ENCODE results near the gene ATXN7L3B. TPM values are rescaled to one million over a fixed set of nuclear protein-coding genes. Genes with fewer than 3 reads are reported as not detected.

The ATXN7L3B gene
- total and polyA plus RNA-seq, 9 of the 15 experiments (the other 6 are each of a cell fraction or from before 2014, with no cell fraction given) = 10.3 to 40.5 (median 31.0) TPM

DNA sequence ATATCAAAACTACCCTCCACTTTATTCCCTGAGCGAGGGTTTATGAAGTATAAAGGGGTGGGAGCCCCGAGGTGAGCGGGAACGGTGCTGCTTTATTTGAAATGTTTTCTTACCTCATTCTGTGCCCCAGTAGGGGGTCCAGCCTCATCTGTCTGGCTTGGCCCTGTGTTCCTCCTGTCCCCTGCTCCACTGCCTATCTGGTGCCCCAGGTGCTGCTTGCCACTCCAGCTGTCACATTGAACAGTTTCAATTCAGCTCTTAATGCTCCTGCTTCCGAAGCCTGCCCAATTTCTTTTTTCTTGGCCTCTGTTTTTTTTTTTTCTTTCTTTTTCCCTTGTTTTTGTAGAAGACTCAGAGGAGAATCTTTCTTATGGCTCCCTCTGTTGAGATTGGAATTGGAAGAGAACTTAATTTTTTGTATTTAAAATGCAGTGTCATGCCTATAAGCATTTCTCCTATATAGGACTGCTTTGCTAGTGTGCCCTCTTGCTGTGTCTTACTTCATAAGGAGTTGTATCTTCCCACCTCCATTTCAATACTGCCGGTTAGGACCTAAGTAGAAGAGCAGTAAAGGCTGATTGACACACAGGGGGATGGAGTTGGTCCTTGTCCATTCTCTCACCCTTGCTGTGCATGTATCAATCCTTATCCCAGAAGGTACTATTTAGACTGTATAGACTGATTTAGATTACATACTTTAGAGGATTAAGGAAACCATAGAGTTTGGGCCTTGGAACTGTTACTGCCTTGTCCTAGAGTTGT lies 2.3 kb downstream of the ATXN7L3B start (continued):
- peak; percentile 70 for TF ChIP-seq PKNOX1 (IDR thresholded peaks at IDR 0.05)

DNA sequence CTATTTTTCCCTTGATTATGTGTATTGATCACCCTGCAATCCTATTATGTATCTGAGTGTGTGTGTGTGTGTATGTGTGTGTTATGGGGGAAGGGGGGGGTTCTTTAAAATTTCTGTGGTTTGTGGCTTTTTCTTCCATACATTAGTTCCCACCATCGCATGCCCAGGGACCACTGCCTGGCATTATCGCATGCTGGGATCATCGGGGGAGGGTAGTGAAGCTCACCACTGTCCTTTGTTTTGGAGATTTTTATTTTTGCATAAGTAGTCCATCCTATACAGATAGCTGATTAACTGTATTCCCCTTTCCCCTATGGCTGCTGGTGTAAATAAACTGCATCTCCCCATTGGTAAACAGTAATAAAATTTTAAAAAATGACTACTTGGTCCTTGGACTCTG lies 3.4 kb downstream of the ATXN7L3B start:
- TF ChIP-seq ZNF830 (CRISPR knock-in tag; IDR thresholded peaks at IDR 0.05) (no peak), SMAD2 (IDR thresholded peaks at IDR 0.05; ENCODE audit: low read depth, low read length) (no peak), FOXP1 (CRISPR knock-in tag; IDR thresholded peaks at IDR 0.05) (no peak), SUPT5H (IDR thresholded peaks at IDR 0.05) (0 out of 2 replicates have a peak, but pooled peaks have one; percentile 28), ZNF384 (IDR thresholded peaks at IDR 0.05; ENCODE audit: low read depth, low read length) (no peak)
- DNase-seq (ENCODE audit: extremely low read depth in 1 of 4, low spot score in 3 of 4) (peak in 1 of 4 experiments; percentile 10), ATAC-seq (no peak), FAIRE-seq (no peak)
- Histone ChIP-seq H3K36me3 (ENCODE audit: control insufficient read depth, insufficient read depth, low read length) (peaks cover 43% of the 10 kb centered on the region), H3K27ac (ENCODE audit: extremely low read depth, low read depth, low read length) (no peak overlapping the region), H2AFZ (ENCODE audit: low read depth, low read length) (no peak overlapping the region), H3K9me1 (ENCODE audit: control insufficient read depth, insufficient read depth, low read length) (no peaks in the 10 kb centered on the region), H3K27me3 (ENCODE audit: control insufficient read depth in 2 of 2, insufficient read depth in 2 of 2, low read length in 2 of 2) (no peaks in the 10 kb centered on the region), H3K4me2 (ENCODE audit: insufficient read depth, low read length) (peak overlapping the region; percentile 93), H3K9ac (ENCODE audit: insufficient read depth in 1 of 2, low read depth in 2 of 2, low read length in 2 of 2) (no peak overlapping the region), H3K4me1 (replicated peaks in 1 of 2; ENCODE audit: control insufficient read depth in 2 of 2, insufficient read depth in 2 of 2, low read length in 2 of 2) (peaks cover 8 to 15% of the 10 kb centered on the region in 2 experiments; a peak in 4 of 5 replicates), H3K4me3 (no peak overlapping the region), H4K20me1 (replicated peaks; ENCODE audit: control insufficient read depth, insufficient read depth, low read length) (peaks cover 18% of the 10 kb centered on the region), H3K79me2 (ENCODE audit: control insufficient read depth, insufficient read depth, low read length) (peaks cover 51% of the 10 kb centered on the region), H3K9me3 (replicated peaks; ENCODE audit: control insufficient read depth, insufficient read depth, low read depth, low read length) (no peaks in the 10 kb centered on the region)
- BruUV-seq (replicated peaks) = no TSS peak
- in situ Hi-C loops (cut with MboI) (loop anchor here (25.0 kb wide), 1 partner anchor 429 kb away; no protein-coding TSS in a partner anchor), intact Hi-C loops (cut with micrococcal nuclease) (loop anchor here (5.0 kb wide), 1 partner anchor 249 kb away; no protein-coding TSS in a partner anchor)
- CTCF ChIA-PET (ENCODE audit: low intra/inter-chr PET ratio) = no interaction called here
- POLR2A ChIA-PET = no interaction called here
- 86% methylated on average over 3 of the region's 3 CpGs for WGBS (ENCODE audit: insufficient coverage, low coverage, missing lambda C conversion rate)
